Measurements from ENCODE around the gene SHANK2. TPM values are rescaled to one million over a fixed set of nuclear protein-coding genes. Genes with fewer than 3 reads are reported as not detected.

SHANK2 gene
- polyA plus RNA-seq, 1 donor from 2014 or later, result 13.6 TPM

DNA sequence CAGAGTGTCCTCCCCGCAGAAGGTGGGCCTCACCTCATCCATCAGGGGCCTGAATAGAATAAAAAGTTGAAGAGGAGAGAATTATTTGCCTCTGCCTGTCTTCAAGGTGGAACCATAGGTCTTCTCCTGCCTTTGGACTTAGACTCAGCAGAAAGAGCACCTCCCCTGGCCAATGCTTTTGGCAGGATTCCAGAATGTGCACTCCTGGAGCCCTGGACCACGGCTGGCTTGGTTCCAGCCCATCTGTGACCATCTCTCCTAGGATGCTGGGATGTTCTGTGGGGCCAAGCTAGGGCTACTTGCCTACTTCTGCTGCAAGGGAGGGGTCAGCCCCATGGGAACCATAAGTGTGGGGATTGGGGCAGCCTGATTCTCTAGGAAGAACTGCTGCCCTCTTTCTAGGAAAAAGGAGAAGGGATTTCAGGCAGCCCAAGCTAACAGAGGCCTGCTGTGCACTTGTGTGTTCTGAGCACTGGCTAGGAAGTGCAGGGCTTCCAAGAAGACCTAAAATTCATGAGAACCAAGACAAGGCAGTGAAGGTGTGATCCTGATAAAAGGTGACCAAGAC, 32.2 kb upstream of the SHANK2 start:
- Histone ChIP-seq H3K4me3 (ENCODE audit: low read length) (no peak overlapping the region), H3K27me3 (ENCODE audit: insufficient read depth, low read depth, low read length) (no peaks in the 10 kb centered on the region), H2AFZ (ENCODE audit: low read depth, low read length) (no peak overlapping the region), H3F3A (ENCODE audit: insufficient read depth, low read length, poor library complexity, severe bottlenecking) (no peaks in the 10 kb centered on the region), H3K9ac (ENCODE audit: low read length) (no peak overlapping the region), H4K20me1 (ENCODE audit: insufficient read depth) (no peaks in the 10 kb centered on the region), H3K79me2 (replicated peaks; ENCODE audit: insufficient read depth, low read length) (no peaks in the 10 kb centered on the region), H3K4me2 (ENCODE audit: low read length) (no peak overlapping the region), H3K9me3 (ENCODE audit: low read length) (no peaks in the 10 kb centered on the region), H3K36me3 (ENCODE audit: insufficient read depth, low read length) (no peaks in the 10 kb centered on the region), H3K27ac (ENCODE audit: low read length) (no peak overlapping the region), H3K9me2 (ENCODE audit: insufficient read depth, low read length) (no peaks in the 10 kb centered on the region)
- TF ChIP-seq EP300 (conservative IDR thresholded peaks at IDR 0.05; ENCODE audit: poor library complexity, severe bottlenecking), result no peak
- TF ChIP-seq MXI1 (conservative IDR thresholded peaks at IDR 0.05; ENCODE audit: poor library complexity, severe bottlenecking), result no peak
- no peak for TF ChIP-seq POLR2AphosphoS5 (IDR thresholded peaks at IDR 0.05)
- TF ChIP-seq, protein P1, sequence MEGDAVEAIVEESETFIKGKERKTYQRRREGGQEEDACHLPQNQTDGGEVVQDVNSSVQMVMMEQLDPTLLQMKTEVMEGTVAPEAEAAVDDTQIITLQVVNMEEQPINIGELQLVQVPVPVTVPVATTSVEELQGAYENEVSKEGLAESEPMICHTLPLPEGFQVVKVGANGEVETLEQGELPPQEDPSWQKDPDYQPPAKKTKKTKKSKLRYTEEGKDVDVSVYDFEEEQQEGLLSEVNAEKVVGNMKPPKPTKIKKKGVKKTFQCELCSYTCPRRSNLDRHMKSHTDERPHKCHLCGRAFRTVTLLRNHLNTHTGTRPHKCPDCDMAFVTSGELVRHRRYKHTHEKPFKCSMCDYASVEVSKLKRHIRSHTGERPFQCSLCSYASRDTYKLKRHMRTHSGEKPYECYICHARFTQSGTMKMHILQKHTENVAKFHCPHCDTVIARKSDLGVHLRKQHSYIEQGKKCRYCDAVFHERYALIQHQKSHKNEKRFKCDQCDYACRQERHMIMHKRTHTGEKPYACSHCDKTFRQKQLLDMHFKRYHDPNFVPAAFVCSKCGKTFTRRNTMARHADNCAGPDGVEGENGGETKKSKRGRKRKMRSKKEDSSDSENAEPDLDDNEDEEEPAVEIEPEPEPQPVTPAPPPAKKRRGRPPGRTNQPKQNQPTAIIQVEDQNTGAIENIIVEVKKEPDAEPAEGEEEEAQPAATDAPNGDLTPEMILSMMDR (IDR thresholded peaks at IDR 0.05; ENCODE audit: poor library complexity, severe bottlenecking), result no peak
- TF ChIP-seq TAF1 (IDR thresholded peaks at IDR 0.05; ENCODE audit: low read depth), result no peak
- no peak for TF ChIP-seq EZH2 (IDR thresholded peaks at IDR 0.05; ENCODE audit: borderline replicate concordance, insufficient read depth, low read length, poor library complexity, severe bottlenecking)
- TF ChIP-seq, protein P2, sequence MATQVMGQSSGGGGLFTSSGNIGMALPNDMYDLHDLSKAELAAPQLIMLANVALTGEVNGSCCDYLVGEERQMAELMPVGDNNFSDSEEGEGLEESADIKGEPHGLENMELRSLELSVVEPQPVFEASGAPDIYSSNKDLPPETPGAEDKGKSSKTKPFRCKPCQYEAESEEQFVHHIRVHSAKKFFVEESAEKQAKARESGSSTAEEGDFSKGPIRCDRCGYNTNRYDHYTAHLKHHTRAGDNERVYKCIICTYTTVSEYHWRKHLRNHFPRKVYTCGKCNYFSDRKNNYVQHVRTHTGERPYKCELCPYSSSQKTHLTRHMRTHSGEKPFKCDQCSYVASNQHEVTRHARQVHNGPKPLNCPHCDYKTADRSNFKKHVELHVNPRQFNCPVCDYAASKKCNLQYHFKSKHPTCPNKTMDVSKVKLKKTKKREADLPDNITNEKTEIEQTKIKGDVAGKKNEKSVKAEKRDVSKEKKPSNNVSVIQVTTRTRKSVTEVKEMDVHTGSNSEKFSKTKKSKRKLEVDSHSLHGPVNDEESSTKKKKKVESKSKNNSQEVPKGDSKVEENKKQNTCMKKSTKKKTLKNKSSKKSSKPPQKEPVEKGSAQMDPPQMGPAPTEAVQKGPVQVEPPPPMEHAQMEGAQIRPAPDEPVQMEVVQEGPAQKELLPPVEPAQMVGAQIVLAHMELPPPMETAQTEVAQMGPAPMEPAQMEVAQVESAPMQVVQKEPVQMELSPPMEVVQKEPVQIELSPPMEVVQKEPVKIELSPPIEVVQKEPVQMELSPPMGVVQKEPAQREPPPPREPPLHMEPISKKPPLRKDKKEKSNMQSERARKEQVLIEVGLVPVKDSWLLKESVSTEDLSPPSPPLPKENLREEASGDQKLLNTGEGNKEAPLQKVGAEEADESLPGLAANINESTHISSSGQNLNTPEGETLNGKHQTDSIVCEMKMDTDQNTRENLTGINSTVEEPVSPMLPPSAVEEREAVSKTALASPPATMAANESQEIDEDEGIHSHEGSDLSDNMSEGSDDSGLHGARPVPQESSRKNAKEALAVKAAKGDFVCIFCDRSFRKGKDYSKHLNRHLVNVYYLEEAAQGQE (IDR thresholded peaks at IDR 0.05; ENCODE audit: borderline replicate concordance), result no peak
- no peak for TF ChIP-seq RAD21 (conservative IDR thresholded peaks at IDR 0.05)
- TF ChIP-seq SMC3 (conservative IDR thresholded peaks at IDR 0.05; ENCODE audit: poor library complexity), result no peak

DNA sequence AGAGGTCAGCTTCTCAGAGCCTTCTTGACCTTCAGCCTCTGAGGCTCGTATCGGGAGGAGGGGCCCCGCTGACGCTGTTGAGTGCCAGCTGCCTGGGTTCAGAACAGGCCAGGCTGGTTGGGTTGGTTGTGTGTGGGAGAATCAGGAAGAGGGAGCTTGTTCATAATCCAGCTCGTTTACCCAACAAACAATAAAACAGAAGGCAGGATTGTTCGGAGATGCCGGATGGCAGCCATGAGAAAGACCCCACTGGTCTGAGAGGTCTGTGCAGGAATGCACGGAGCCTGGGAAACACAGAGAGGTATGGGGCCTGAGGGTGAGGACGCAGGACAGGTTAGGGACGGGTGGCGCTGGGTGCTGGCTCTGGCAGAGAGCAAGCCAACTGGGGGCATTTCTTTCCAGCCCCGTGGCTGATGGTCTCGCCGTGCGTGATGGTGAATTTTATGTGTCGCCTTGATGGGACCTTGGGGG, 31.6 kb upstream of the SHANK2 start:
- Histone ChIP-seq H3K9ac (ENCODE audit: low read length) (no peak overlapping the region), H3K36me3 (ENCODE audit: insufficient read depth, low read length) (no peaks in the 10 kb centered on the region), H3K9me3 (ENCODE audit: low read length) (no peaks in the 10 kb centered on the region), H3F3A (ENCODE audit: insufficient read depth, low read length, poor library complexity, severe bottlenecking) (no peaks in the 10 kb centered on the region), H2AFZ (ENCODE audit: low read depth, low read length) (no peak overlapping the region), H3K4me2 (ENCODE audit: low read length) (no peak overlapping the region), H3K9me2 (ENCODE audit: insufficient read depth, low read length) (no peaks in the 10 kb centered on the region), H3K27me3 (ENCODE audit: insufficient read depth, low read depth, low read length) (no peaks in the 10 kb centered on the region), H3K79me2 (replicated peaks; ENCODE audit: insufficient read depth, low read length) (no peaks in the 10 kb centered on the region), H4K20me1 (ENCODE audit: insufficient read depth) (no peaks in the 10 kb centered on the region), H3K4me3 (ENCODE audit: low read length) (no peak overlapping the region), H3K27ac (ENCODE audit: low read length) (no peak overlapping the region)
- TF ChIP-seq, protein P2 (IDR thresholded peaks at IDR 0.05; ENCODE audit: borderline replicate concordance), result no peak
- TF ChIP-seq MXI1 (conservative IDR thresholded peaks at IDR 0.05; ENCODE audit: poor library complexity, severe bottlenecking), result no peak
- TF ChIP-seq EZH2 (IDR thresholded peaks at IDR 0.05; ENCODE audit: borderline replicate concordance, insufficient read depth, low read length, poor library complexity, severe bottlenecking), result no peak
